Sigmoid colon (tissue), 4 donors: ENCODE measurements around the gene OSBPL5.

Source experiments
- CTCF ChIP-seq, 4 experiments: fragments of 450-650 bp in 3 of 4; fragments of 200-600 bp in 1 of 4; IDR thresholded peaks; one replicate each; pipeline ENCODE4 v1.5.1; 2016 to 2019; ENCODE audit warnings: antibody characterized with exemption in 4 of 4, mild to moderate bottlenecking in 3 of 4, moderate library complexity in 2 of 4
- POLR2A ChIP-seq, 2 donors: fragments of 450-650 bp; IDR thresholded peaks; one replicate each; pipeline ENCODE4 v1.6.1; 2016; ENCODE audit warnings: antibody characterized with exemption in 2 of 2, mild to moderate bottlenecking in 2 of 2, moderate library complexity in 2 of 2
- POLR2AphosphoS5 ChIP-seq, 4 donors: sonication (generic); formaldehyde crosslinking; IDR thresholded peaks; one replicate each; pipeline ENCODE4 v1.6.1; 2017; ENCODE audit warnings: antibody characterized with exemption in 4 of 4

DNA sequence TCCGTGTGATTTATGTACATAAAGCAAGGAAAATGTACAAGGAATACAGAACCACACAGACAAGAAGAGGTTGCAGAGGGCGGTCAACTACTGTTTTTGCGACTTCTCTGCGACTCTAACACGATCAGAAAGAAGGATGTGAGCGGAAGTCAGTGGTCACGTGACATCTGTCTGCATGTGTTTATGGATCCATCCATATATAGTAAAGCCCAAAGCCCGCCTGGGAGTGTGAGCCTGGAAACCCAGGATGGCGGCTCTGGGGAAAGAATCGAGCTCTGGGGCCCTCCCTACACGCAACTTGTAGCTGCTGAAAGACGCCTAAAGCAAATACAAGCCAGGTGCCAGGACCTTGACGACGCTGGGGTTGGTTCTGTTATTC lies 8.8 kb downstream of the OSBPL5 start:
- no peak for TF ChIP-seq CTCF (IDR thresholded peaks at IDR 0.05)
- TF ChIP-seq POLR2AphosphoS5 (IDR thresholded peaks at IDR 0.05): peak; percentile 68 to 83 (median 77)
- TF ChIP-seq POLR2A (IDR thresholded peaks at IDR 0.05): peak; percentile 38 to 55
